Heart left ventricle (tissue), 16 donors: ENCODE measurements around the gene ZDHHC22. TPM values are rescaled to one million over a fixed set of nuclear protein-coding genes. Genes with fewer than 3 reads are reported as not detected.
A peak's percentile ranks its signal among the peaks of the same experiment; 100 is the strongest.

ENCODE experiments used
- ATAC-seq, 4 donors: fragments of 200-7000 bp; cut with Tn5 transposase; one replicate each; pipeline ENCODE4 v1.9.1; 2020 to 2022; ENCODE audit warnings: moderate library complexity in 4 of 4, mild to moderate bottlenecking in 3 of 4, moderate number of reproducible peaks in 1 of 4
- DNase-seq, 5 donors: peaks; one replicate each; pipeline ENCODE4 v3.0.0-alpha.2; 2020
- H3K27ac ChIP-seq, 12 donors: fragments of 200-600 bp; sonication (generic) in 4 of 12; one replicate each; pipeline versions ENCODE4 v1.5.0 to v1.8.0; 2016 to 2022; ENCODE audit warnings: mild to moderate bottlenecking in 2 of 12
- H3K27me3 ChIP-seq, 9 donors: fragments of 200-600 bp; sonication (generic) in 2 of 9; one replicate each; pipeline versions ENCODE4 v1.5.1 to v1.8.0; 2016 to 2022; ENCODE audit warnings: mild to moderate bottlenecking in 3 of 9
- H3K36me3 ChIP-seq, 9 donors: fragments of 200-600 bp; sonication (generic) in 2 of 9; one replicate each; pipeline versions ENCODE4 v1.5.0 to v1.8.0; 2018 to 2022; ENCODE audit warnings: mild to moderate bottlenecking in 2 of 9
- H3K4me1 ChIP-seq, 12 donors: fragments of 200-600 bp; sonication (generic) in 4 of 12; one replicate each; pipeline versions ENCODE4 v1.5.0 to v1.8.0; 2016 to 2022; ENCODE audit warnings: mild to moderate bottlenecking in 3 of 12
- H3K4me3 ChIP-seq, 12 donors: fragments of 200-600 bp; sonication (generic) in 4 of 12; one replicate each; pipeline versions ENCODE4 v1.5.0 to v1.8.0; 2017 to 2022; ENCODE audit warnings: mild to moderate bottlenecking in 9 of 12, moderate library complexity in 4 of 12
- H3K9me3 ChIP-seq, 12 donors: fragments of 200-600 bp; sonication (generic) in 4 of 12; one replicate each; pipeline versions ENCODE4 v1.5.0 to v1.8.0; 2016 to 2022; ENCODE audit warnings: mild to moderate bottlenecking in 1 of 12
- POLR2A ChIP-seq, 2 donors: fragments of 450-650 bp; IDR thresholded peaks; one replicate each; pipeline ENCODE4 v1.6.1; 2017; ENCODE audit warnings: antibody characterized with exemption in 2 of 2, mild to moderate bottlenecking in 2 of 2, moderate library complexity in 2 of 2
- WGBS, 4 donors: extraction: QIAGEN DNeasy Blood & Tissue Kit in 2 of 4; methylation state at CpG; one replicate each; pipeline versions ENCODE4 v1.1.5 to v1.1.7; 2013 to 2018; 5-methylcytosine and 5-hydroxymethylcytosine counted together
- intact Hi-C, 10 donors: fragments of 100-400 bp; cut with DNase I; formaldehyde crosslinking; loops; one replicate each; pipeline versions ENCODE4 v1.11.1 to v1.14.2; 2022
- polyA plus RNA-seq, 2 donors: library from polyadenylated mRNA; stranded (reverse); fragments of 200-250 nt; gene quantifications; one replicate each; pipeline ENCODE4 v1.2.3, GENCODE V29; 2013
- total RNA-seq, 9 donors: library from RNA; depleted of rRNA in 2 of 9; stranded (reverse); fragments of >200 nt in 2 of 9; fragmentation: NEBNext Ultra II Directional in 3 of 9; extraction: Animal tissue kit (Norgen Biotek cat#: 25700) in 3 of 9; gene quantifications; one replicate each; pipeline versions ENCODE4 v1.1.0 to v1.2.4, GENCODE V29; 2016 to 2023
- TF ChIP-seq, protein P1 (sequence below), 12 donors: fragments of 200-600 bp; sonication (generic) in 4 of 12; IDR thresholded peaks; one replicate each; pipeline versions ENCODE4 v1.5.0 to v1.8.0; 2018 to 2022; ENCODE audit warnings: antibody characterized with exemption in 12 of 12, mild to moderate bottlenecking in 5 of 12
- donor health status: ischemic (EF 13 %, LVEDD 7.1; RV severe dilation, severe dysfunction).
- donor health status: healthy with polysubstance abuse.
- donor health status: DM: no; HTN: yes; CAD: no.
- donor health status: DM: no; HTN: no; CAD: no.
- donor health status: ischemic (EF 25% LVEDD 6.9; RV normal size, moderate dysfunction).
- donor health status: ischemic (EF 25% LVEDD 5.7; RV mildly dilated, moderate dysfunction).
- donor health status: healthy.
- donor health status: DM: yes; HTN: yes; CAD: no.
- donor health status: ischemic (EF 35%, LVEDD 5.7; RV mildly dilated, moderate dysfunction).
- donor health status: nonischemic (EF 11% LVEDD 7.7; RV severe dilation, severe dysfunction).
- donor health status: DM: yes; HTN: yes; CAD: no.
- donor health status: PGD.
- donor health status: ischemic (EF 29% LVEDD 5.4; RV normal size, mild dysfunction).
- donor health status: nonischemic (EF 23%, LVEDD 6.1; RV moderate dilation, normal function).

ZDHHC22 gene
- total and polyA plus RNA-seq, 11 donors = 0.12 TPM; not detected in 10

DNA sequence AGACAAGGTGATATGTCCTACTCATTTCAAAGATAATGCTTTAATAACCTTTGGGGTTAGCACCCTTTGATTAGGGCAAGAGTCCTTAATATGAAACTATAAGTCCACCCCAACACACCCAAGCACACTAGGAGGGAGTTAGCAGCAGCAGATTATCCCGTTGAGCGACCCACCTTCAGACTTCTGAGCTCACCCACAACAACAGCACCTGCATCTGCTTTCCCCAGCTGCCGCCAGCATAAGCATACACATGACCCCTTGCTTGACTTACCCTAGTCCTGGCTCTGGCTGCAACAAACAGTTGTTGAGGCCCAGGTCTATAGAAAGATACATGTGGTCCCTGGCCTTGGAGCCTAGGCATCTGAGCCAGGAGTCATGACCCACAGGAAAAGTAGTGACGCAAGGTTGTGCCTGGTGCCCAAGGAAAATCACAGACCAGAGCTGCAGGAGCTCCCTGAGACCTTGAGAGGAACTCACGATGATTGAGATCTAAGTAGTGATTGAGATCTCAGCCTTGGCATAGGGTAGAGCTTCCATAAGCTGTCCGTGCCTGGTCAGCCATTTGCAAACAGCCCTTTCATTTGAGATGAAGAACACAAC, 19.0 kb downstream of the ZDHHC22 start:
- intact Hi-C loops = no loop called here
- ATAC-seq = no peak

DNA sequence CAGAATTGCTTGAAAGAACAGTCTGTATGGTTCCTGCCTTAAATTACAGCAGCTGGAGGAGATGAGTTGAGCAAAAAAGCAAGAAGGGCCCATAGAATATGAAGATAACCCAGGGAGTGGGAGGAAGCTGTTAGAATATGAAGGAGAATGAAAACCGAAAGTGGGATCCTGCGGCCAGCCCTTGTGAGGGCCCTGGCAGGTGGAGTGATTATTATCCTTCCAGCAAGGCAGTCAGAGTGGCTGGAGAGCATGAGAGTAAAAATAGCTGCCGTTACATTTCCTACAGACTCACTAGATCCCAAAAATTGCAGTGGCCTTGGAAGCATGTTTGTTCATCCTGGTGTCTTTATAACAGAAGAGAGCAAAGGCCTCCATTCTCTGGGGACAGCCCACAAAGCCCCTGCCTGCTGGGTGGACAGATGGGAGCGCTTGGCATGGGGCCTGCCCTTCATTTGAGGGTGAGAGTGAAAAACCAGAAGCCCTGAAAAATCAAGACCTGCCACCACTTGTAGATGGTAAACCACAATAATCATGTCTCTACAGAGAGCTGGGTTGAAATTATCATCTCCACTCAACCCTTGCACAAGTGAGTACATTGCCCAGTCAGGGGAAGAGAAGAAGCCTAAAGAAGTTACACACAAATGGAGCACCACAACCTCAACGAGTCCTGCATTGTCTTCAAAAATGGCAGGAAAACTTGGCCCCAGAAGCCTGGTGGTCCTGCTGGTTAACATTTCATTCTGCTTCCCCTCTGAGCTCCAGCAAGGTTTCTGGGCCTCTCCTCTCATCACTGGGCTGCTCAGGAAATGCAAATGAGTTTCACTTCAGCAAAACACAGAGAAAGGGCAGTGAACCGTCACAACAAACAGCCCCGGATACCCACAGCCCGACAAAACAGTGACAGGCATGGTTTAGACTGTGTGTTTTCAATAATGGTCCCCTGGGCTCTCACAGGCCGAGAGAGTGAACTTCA, 20.5 kb downstream of the ZDHHC22 start:
- 47 to 54% (median 51%) methylated on average over 9 of the region's 9 CpGs for WGBS, 4 donors
- intact Hi-C loops = no loop called here
- Histone ChIP-seq H3K9me3 (no peaks in the 10 kb centered on the region), H3K27me3 (peaks cover 0 to 18% (median 0%) of the 10 kb centered on the region in 9 donors), H3K36me3 (peaks cover 0 to 37% (median 24%) of the 10 kb centered on the region in 9 donors), H3K4me3 (peak overlapping the region in 2 of 12 donors; percentile 1 to 3), H3K4me1 (peaks cover 0 to 67% (median 37%) of the 10 kb centered on the region in 12 donors), H3K27ac (peak overlapping the region in 11 of 12 donors; percentile 15 to 93 (median 67))
- DNase-seq (no peak), ATAC-seq (peak; percentile 21 to 58 (median 41))
- TF ChIP-seq, protein P1, sequence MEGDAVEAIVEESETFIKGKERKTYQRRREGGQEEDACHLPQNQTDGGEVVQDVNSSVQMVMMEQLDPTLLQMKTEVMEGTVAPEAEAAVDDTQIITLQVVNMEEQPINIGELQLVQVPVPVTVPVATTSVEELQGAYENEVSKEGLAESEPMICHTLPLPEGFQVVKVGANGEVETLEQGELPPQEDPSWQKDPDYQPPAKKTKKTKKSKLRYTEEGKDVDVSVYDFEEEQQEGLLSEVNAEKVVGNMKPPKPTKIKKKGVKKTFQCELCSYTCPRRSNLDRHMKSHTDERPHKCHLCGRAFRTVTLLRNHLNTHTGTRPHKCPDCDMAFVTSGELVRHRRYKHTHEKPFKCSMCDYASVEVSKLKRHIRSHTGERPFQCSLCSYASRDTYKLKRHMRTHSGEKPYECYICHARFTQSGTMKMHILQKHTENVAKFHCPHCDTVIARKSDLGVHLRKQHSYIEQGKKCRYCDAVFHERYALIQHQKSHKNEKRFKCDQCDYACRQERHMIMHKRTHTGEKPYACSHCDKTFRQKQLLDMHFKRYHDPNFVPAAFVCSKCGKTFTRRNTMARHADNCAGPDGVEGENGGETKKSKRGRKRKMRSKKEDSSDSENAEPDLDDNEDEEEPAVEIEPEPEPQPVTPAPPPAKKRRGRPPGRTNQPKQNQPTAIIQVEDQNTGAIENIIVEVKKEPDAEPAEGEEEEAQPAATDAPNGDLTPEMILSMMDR (IDR thresholded peaks at IDR 0.05) = no peak
- TF ChIP-seq POLR2A (IDR thresholded peaks at IDR 0.05) = no peak

More for the DNA sequence above, 19.0 kb downstream of the ZDHHC22 start:
- Histone ChIP-seq H3K27me3 (peaks cover 0 to 22% (median 0%) of the 10 kb centered on the region in 9 donors), H3K4me1 (peaks cover 0 to 55% (median 37%) of the 10 kb centered on the region in 12 donors), H3K9me3 (no peaks in the 10 kb centered on the region), H3K36me3 (peaks cover 0 to 23% (median 10%) of the 10 kb centered on the region in 9 donors), H3K4me3 (no peak overlapping the region), H3K27ac (peak overlapping the region in 1 of 12 donors; percentile 7)
- DNase-seq = no peak
- 87 to 95% (median 94%) methylated on average over 6 of the region's 6 CpGs for WGBS, 4 donors
- TF ChIP-seq, protein P1 (IDR thresholded peaks at IDR 0.05) = no peak
- no peak for TF ChIP-seq POLR2A (IDR thresholded peaks at IDR 0.05)

DNA sequence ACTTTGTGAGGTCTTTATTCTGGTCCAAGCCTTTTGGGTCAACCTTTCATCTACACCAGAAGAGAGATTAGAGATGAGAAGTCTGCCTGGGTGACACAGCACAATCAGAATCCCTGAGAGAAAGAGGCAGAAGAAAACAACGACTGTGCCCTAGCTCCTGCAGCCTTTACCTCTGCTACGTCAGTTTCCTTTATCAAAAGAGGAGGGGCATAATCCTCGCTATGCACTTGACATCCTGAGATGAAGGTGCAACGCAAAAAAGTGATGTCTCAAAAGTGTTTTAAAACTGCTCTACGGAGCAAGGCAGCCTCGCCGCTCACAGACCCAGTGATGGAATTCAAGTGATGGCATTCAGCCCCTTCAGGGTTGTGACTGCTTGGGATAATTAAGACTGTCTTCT, 21.7 kb downstream of the ZDHHC22 start:
- ATAC-seq (no peak), DNase-seq (no peak)
- 85 to 89% (median 87%) methylated on average over 7 of the region's 7 CpGs for WGBS, 4 donors
- peaks cover 0 to 49% (median 35%) of the 10 kb centered on the region in 9 donors for H3K36me3 ChIP-seq
- H3K9me3 ChIP-seq = no peaks in the 10 kb centered on the region
- intact Hi-C loops = no loop called here
- no peak overlapping the region for H3K4me3 ChIP-seq
- H3K27me3 ChIP-seq = peaks cover 0 to 6% (median 0%) of the 10 kb centered on the region in 9 donors
- H3K4me1 ChIP-seq = peaks cover 0 to 60% (median 35%) of the 10 kb centered on the region in 12 donors
- H3K27ac ChIP-seq = peak overlapping the region in 4 of 12 donors; percentile 49 to 93 (median 70)
- TF ChIP-seq, protein P1 (IDR thresholded peaks at IDR 0.05) = no peak
- TF ChIP-seq POLR2A (IDR thresholded peaks at IDR 0.05) = no peak
